GM12872 (cell line): ENCODE data around the gene FEZ2.

ENCODE experiments used
- TF ChIP-seq, protein P1 (sequence below): IDR thresholded peaks from 3 replicates; pipeline ENCODE4 v1.5.1; 2011; ENCODE audit warnings: low read depth, mild to moderate bottlenecking, low read length, moderate library complexity; ENCODE audit not compliant: insufficient read depth

The FEZ2 gene

DNA sequence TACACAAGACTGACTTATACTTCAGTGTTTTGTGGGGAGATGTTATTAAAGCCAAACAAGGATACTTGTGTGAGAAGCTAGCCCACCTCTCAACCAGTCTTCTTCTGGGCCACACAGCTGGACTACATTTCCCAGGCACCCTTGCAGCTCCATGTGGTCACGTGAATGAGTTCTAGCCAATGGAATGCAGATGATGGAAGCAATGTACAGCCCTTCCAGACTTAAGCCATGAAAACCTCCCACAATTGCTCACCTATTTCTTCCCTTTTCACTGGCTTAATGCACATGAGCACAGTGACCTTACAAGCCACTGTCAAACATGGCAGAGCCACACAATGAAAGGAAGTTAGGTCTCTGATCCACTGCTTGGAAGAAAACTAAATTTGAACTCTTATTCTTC, 20.4 kb upstream of the FEZ2 start:
- TF ChIP-seq, protein P1, sequence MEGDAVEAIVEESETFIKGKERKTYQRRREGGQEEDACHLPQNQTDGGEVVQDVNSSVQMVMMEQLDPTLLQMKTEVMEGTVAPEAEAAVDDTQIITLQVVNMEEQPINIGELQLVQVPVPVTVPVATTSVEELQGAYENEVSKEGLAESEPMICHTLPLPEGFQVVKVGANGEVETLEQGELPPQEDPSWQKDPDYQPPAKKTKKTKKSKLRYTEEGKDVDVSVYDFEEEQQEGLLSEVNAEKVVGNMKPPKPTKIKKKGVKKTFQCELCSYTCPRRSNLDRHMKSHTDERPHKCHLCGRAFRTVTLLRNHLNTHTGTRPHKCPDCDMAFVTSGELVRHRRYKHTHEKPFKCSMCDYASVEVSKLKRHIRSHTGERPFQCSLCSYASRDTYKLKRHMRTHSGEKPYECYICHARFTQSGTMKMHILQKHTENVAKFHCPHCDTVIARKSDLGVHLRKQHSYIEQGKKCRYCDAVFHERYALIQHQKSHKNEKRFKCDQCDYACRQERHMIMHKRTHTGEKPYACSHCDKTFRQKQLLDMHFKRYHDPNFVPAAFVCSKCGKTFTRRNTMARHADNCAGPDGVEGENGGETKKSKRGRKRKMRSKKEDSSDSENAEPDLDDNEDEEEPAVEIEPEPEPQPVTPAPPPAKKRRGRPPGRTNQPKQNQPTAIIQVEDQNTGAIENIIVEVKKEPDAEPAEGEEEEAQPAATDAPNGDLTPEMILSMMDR = no peak

GRCh38 chr2:36616947-36617346, 19.0 kb upstream of the FEZ2 start:
- TF ChIP-seq, protein P1 = no peak

DNA sequence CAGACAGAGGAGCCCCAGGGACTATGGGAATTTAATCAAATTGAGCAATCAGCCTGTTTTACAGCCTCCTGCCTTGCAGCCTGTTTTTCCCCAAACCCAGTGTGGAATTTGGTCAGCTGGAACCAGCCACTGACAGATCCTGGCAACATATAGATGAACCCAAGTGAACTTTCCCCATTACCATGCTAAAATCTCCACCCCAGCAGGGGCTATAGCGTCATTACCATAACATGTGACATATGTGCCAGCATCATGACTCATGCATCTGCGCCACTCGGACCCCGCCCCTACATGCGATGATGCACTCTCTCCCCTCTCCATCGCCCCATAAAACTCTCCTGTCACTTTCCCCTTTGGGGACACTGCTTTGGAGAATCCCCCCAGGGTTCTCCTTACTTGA, 17.3 kb upstream of the FEZ2 start:
- TF ChIP-seq, protein P1 = no peak

DNA sequence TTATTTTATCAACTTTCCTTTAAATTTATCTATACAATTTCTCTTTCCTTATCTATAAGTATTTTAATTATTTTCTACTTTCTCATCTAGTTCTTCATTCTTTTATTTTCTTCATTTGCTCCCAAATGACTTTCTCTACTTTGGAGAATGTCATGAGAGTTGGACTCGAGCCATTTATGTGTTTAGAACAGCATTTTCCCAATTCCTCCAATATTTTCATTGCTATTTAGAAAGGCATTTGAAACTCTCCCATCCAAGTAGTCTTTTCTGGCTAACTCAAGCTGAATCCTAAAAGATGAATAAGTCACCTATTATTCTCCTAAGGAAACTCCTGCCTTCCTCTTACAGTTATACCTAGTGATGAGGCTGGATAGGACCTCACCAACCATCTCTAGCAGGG, 15.8 kb upstream of the FEZ2 start:
- TF ChIP-seq, protein P1 = no peak

- TF ChIP-seq, protein P1 = no peak
Measured at GRCh38 chr2:36611316-36611990, 13.5 kb upstream of the FEZ2 start.

- TF ChIP-seq, protein P1 = no peak
Measured at GRCh38 chr2:36609507-36609906, 11.5 kb upstream of the FEZ2 start.

GRCh38 chr2:36607947-36608346, 10.0 kb upstream of the FEZ2 start:
- TF ChIP-seq, protein P1 = no peak
